Measurements from ENCODE around the gene SOX5.
"Not testable (repeated sequence)": the region's sequence is repeated elsewhere in the genome, so short reads cannot be mapped to it uniquely, and the experiment has no call there.

Gene SOX5

DNA sequence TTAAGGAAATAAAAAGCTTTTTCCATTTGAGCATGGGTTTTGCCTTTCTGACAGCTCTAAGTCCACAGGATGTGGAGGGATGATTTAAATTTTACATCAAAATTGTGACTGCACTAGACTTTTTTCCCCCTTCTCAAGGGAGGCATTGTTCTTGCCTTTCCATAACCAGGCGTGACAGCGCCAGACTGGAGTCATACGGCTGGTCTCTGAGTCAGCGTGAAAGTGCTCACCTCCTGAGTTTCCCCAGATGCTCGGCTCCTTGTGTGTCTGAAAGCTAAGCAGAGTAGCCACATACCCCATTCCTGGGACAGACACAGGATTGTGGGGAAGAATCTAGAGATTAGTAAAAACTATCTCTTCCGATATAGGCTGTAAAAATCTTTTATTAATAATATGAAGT, 43.1 kb downstream of the SOX5 start:
- DNase-seq = no peak

DNA sequence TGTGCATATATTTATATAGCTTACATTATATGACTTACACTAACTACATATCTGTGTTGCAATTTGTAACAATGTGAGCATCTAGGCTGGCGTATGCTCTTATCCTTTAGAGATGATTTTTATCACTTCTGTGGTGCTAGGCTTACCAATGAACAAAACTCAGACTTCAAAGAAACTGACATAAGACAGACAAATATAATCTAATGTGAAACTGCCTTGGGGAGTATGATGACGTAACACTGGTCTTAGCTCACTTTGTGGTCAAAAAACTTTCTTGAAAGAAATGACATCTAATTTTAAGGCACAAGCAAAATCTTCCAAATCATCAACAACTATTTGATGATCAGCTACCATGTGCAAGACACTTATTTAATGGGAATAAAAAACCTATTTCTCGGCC, 50.0 kb downstream of the SOX5 start:
- DNase-seq = no peak

DNA sequence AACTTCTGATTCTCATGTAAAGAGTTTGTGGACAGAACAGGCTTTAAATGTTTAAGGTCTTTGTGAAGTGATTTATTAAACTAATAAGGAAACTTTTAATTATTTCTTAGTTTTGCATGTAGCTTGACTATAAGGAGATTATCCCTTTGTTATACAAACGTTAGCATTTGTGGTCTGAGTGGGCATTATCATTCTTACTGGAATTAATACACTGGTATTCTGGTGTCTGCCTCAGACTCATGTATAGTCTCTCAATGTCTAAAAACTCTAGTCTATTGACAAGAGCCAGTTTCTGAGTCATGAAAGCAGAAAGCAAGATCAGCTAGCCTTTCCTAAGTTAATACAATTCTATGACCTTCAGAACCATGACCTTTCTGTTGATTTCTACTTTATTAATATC, 51.3 kb downstream of the SOX5 start:
- no peak for DNase-seq

DNA sequence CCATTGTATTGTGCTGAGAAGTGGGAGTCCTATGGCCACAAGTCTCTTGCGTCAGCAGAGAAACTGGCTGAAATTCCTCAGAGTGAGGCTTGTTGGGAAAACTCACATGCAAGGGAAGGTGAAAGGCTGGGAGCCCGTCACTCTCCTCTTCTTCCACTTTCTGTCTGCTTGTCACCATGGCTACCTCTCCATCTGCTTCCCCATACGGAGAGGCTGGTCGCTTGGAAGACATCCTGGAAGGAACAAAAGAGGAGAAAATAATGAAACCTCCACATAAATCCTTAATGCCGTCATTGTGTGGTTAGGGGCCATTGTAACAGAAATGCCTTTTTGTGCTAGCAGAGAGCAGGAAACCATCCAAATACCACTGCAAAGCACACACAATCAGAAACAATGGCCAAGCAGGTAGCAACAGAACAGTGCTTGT, 53.7 kb downstream of the SOX5 start:
- peak; percentile 65 for DNase-seq

DNA sequence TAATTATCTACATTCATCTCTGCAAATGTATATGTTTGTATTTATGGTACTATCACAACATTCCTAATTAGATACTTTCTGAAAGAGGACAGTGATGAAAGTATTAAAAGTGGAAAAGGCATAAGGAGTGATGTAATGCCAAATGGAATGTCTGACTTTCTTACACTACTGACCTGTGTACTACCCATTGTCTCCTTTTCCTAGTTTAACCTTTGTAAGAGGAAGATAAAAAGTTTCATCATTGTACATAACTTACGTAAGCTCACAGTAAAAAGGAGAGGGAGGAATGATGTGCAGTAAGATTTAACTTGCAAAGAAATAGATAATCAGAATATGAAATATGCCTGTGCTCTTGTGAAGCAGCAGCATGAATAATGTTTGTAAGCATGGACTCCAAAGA, 55.9 kb downstream of the SOX5 start:
- DNase-seq = no peak

DNA sequence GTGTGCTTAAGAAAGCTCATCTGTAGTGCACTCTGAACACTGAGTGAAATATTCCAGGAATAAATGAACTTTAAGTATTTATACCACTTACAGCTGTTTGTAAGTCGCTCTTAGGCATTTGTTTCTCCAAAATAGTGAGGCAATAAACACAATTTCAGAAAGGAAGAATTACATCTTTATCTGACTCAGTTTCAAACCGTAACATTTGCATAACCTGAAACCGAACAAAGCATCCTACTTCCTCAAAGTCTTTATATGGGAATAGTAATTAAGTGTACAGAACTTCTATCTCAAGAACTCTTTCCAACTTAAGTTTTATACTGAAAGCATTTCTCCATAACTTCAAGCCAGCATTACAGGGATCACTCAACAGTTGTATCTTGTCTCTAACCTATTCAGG, 58.4 kb downstream of the SOX5 start:
- no peak for DNase-seq

DNA sequence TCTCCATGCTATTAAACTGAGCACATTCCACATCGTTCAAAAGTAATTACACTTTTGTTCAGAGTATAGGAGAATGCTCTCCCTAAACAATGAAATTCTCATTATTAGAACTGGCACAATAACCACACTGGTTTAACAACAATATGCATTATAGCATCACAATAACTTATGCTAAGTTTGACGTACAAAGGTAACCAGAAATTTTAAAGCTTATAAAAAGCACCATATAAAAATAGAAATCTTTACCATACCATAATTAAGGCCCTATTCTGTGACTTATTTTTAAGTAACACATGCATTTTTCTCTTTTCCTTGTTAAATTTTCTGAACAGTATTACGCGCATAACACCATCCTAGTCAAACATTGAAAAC, 60.4 kb downstream of the SOX5 start:
- no peak for DNase-seq

DNA sequence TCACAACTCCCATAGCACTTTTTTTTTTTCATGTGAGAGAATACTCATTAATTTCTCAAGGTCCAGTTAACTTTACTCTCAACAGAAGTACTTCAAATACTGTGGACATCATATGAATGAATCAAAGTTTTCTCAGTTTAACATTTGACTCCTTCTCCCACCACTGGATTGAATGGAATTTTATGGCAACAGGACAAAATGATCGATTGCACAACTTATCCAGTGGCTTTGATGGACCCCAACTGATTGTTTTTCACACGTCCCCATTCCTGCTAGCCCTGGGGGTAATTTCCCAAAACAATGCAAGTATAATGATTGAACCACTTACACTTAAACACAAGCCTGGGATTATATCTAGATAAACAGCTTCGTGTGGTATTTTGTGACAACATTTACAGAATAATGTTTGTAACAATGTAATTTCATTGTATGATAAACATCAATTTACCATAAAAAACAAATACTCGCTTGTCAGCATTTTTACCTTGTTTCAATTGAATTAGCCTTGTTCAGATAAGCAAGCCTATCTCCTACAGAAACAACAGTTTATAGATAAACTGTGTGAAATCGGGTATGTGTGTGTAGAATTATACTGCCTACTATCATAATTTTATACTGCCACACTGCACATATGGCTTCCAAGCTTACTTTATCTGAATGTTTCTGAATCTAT, 60.9 kb downstream of the SOX5 start:
- no peak for DNase-seq

DNA sequence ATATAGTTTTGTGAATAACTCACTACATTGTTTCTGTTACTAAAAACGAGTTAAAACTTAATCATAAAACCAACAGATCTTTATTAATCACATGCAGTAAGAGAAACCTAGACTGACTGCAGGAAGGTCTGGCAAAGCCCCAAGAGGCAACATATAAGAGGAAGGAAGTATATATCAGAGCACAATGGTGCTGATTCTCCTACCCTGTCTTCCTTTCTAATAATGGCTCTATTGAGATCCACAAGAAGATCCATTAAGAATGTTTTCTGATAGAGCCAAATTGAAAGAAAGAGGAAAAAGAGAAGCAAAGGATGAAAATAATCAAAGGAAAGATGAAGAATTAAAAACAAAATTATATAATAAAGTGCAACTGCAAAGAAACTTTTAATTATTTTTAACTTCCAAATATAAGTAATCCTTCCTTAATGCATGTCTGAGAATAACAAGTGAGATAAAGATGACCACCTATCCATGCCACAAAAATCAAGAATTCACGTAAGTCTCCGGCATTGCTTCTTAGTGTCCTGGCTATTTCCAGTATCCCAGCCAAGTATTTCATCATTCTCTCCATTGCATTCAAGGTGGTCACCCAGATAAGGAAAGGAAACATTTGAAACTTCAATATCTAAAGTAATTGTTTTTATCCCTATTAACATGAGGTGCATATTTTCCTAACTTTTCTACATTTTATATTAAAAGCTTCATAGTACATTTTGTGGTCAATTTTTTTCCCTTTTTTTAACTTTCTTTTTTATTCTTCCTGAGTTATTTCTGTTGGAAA, 62.2 kb downstream of the SOX5 start:
- DNase-seq = no peak

DNA sequence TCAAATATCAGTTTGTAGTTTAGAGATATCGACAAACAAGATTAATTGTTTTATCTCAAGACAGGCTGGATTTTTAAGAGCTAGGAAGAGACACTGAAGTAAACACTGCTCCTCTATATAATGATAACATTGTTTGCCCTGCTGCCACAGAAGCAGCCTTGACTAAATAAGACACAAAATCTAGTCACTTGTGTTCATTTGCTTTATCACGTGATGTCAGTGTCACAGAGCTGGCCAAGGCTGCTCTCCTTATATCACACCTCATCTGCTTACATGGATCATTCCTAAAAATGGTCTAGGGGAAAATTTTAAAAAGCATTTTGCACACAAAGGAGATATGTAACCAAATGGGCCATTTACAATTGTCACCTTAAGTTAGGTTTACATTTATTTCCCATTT, 64.1 kb downstream of the SOX5 start:
- DNase-seq = no peak

DNA sequence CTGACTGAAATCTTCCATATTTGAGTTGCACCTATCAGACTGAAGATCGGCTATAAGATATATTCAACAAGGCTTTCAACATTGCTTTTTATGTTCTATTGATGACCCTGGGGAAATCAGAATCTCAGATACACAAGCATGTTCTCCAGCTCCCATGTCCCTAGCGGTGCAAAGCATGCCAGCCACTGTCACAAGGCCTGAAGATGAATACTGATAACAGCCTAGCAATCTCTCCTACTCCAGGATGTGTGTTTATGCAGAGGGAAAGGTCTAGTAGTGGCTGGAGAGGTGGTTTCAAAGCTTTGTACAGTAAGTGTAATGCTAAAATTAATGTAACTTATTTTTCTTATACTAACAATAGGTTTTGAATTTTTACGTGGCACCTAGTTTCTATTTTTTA, 64.6 kb downstream of the SOX5 start:
- DNase-seq = no peak

DNA sequence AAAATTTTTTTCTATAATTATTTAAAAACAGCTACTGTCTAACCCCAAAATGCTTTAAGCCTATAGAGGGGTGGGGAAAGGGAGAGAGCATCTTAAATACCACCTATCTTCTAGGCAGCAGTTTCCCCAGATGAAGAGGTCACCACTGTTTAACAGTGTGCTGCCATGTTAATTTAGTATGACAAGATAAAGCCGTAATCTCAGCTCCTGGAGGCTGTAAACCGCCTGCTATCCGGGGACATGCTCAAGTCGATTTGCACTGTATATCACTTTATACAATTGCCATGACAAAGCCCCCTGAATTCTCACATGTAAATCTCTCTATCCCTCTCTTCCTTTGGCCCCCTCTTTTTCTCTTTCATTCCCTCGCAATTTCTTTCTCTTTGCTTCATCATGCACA, 68.5 kb downstream of the SOX5 start:
- DNase-seq = no peak

DNA sequence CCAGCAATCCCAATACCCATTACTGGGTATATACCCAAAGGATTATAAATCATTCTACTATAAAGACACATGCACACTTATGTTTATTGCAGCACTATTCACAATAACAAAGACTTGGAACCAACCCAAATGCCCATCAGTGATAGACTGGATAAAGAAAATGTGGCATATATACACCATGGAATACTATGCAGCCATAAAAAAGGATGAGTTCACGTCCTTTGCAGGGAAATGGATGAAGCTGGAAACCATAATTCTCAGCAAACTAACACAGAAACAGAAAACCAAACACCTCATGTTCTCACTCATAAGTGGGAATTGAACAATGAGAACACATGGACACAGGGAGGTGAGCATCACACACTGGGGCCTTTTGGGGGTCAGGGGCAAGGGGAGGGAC, 72.9 kb downstream of the SOX5 start:
- DNase-seq = not testable (repeated sequence)

DNA sequence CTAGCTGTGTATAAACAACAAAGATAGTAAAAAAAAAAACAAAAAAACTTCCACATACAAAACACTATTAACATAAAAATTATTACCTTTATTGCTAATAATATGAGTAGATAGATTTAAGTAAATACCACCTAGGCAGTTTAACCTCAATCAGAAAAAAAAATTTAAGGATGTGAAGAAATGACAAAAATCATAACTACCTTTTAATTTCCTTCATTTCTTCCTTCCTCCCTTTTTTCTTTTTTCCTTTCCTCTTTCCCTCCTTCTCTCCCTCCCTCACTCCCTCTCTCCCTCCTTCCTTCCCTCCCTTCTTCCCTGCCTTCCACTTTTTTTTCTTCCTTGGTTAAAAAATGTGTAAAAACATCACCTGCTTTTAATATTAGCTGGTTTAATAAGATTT, 81.7 kb downstream of the SOX5 start:
- no peak for DNase-seq

DNA sequence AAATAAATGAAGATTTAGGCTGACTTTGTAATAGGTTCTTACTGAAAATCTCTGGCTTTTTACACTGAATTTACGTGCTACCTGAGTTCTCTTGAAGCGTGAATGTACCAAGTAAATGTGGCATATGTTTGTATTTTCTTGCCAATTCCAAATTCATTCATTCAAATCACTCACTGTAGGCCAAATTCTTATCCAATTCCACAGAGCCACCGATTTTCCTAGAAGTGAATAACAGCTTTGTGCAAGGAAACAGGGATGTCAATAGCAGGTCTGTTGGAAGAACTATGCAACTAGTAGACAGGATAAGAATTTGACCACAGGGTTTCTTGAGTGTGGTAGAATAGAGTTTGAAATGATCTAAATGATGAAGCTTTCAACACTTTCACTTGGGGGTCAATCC, 86.8 kb downstream of the SOX5 start:
- no peak for DNase-seq

DNA sequence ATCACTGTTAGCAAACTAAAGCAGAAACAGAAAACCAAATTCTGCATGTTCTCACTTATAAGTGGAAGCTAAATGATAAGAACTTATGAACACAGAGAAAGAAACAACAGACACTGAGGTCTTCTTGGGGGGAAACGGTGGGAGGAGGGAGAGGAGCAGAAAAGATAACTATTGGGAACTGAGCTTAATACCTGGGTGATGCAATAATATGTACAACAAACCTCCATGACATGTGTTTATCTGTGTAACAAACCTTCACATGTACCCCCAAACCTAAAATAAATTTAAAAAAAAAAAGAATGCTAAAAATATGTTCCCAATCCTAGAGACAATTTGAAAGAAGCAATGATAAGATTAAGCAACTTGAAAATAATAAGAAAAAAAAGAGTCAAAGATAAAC, 89.5 kb downstream of the SOX5 start:
- no peak for DNase-seq

DNA sequence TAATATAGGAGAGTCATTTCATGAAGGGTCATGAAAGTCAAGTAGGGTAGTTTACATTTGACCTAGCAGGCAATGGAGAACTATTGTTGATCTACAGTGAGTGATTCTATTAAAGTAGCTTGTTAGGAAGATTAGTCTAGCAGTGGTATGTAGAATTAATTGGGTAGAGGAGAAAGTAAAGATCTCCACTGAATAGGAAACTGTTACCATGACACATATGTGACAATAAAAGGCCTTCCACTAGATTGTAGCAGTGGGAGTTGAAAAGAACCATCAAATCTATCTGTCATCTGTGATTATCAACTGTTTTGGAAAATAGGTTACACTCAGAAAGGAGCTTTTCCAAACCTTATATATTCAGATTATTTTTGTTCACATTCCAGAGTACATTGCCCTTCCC, 92.3 kb downstream of the SOX5 start:
- no peak for DNase-seq

DNA sequence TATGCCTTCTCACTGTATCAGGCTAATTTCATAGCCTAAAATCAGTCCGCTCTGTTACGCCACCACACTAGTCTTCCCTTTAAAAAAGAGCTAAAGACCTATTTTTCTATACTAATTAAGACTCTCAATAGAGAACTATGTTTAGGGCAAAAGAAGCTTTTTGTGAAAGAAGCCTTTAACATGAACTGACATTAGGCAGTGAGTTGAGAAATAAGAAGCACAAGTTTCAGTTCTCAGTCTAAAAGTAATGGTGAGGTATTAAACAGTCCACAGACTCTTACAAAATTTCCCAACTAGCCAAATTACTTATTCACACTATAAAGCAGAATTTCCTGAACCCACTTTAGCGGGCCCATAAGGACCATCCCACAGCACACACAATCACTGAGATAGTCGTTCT, 93.7 kb downstream of the SOX5 start:
- DNase-seq = no peak

DNA sequence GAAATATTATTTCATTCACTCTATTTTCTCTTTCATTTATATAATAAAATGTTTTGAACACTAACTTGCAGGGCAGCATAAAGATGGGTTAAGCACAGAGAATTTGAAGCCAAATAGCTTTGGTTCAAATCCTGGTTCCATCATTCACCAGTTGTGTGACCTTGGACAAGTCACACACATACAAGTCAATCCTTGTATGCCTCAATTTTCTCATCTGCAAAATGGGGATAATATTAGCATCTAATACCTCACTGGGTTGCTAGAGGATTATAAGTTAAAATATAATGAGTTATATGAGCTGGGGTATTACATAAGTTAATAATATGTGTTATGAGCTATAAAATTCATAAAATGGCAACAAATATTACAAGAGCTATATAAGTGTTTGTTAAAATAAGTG, 94.9 kb downstream of the SOX5 start:
- no peak for DNase-seq

DNA sequence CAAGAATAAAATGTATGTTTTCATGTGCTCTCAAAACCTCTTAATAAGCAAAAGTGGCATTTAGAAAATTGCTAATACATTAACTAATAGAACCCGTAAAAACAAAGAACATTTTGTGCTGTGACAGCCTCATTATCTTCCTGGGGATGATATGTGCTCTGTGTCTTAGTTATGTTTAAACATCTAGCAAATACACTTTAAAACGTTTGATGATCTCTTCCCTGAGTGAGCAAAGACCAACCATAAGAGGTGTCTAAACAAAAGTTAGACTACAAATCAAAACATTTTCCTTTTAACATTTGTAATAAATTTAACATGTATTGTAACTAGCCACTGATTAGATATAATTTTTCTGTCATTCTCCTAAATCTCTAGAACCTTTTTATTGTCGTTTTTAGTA, 95.8 kb downstream of the SOX5 start:
- no peak for DNase-seq

DNA sequence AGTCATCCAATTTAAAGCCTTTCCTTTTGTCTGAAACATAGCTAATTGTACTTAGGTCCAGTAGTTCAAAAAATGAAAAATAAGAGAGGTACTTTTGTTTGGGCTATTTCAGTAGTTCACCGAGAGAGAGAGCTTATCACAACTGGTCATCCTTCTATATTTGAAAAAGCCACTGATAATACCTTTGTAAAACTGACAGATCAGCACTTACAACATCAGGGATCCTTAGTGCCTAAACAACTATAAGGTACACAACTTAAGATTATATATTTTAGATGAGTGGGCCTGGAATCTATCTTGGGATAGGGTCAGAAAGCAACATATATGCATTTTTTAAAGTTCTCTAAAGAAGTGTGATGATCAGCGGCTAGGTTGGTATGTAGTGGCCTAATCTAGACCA, 97.9 kb downstream of the SOX5 start:
- no peak for DNase-seq

DNA sequence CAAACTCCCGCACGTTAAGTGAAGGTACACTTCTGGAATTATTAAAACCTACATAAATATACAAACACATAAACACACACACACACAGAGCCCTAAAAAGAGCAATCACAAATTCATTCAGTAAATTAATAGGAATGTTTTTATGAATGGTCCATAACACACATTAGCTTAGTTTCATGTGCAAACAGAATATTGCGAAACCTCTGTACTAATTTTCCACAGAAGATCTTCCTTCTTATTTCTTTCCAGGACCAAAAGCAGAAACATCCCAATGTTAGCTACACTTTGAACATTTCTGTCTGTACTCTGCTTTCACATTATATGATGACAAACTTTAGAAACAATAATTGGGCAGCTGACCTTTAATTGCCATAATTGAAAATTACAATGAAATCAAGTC, 101.6 kb downstream of the SOX5 start:
- DNase-seq = no peak

DNA sequence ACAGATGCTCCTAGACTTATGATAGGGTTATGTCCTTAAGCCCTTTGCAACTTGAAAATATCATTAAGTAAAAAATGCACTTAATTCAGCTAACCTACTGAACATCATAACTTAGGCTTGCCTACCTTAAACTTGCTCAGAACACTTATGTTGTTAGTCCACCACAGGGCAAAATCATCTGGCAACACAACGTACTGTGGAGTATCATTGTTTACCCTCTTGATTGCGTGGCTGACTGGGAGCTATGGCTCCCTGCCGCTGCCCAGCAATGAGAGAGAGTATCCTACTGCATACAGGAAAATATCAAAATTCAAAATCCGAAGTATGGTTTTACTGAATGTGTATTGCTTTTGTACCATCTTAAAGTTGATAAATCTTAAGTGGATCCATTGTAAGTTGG, 105.5 kb downstream of the SOX5 start:
- DNase-seq = no peak

DNA sequence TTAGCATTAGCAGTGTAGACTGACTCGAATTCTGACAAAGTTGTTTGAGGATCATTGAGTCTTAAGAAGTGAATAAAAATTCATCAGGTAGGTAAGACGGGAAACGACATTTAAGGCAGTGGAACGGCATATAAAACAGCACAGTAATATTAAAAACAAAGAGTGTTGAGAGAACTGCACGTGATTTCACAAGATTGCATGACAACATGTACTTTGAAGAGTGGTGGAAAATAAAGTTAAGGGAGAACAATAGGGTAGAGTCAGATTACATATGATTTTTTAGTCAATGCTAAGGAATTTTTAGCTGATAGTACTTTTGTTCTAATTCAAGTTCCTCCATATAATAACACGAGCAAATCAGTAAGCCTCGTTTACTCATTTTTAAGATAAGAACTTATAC, 115.4 kb downstream of the SOX5 start:
- no peak for DNase-seq

DNA sequence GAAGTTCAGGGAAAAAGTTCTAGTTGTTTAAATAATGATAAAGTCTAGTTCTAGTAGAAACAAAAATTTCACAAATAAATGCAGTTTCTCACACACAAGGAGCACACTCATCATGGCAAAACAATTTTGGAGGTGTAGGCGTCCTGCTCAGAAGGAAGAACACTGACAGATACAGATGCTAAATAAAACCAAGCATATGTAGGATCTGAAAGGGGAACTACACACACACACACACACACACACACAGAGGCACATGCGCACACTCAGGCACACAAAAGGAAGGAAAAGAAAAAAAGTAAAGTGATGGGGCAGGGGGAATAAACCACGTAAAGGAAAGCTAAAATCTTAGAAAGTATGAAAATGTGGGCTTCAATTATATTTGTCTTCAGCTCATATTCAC, 117.7 kb downstream of the SOX5 start:
- DNase-seq = no peak
